Breast epithelium (tissue), 3 donors: ENCODE data around the gene PLAAT5.
"Not testable (repeated sequence)": the region's sequence is repeated elsewhere in the genome, so short reads cannot be mapped to it uniquely, and the experiment has no call there.

Source experiments
- POLR2A ChIP-seq: fragments of 450-650 bp; IDR thresholded peaks from one replicate; pipeline ENCODE4 v1.6.1; 2016; ENCODE audit warnings: antibody characterized with exemption, mild to moderate bottlenecking, moderate library complexity
- POLR2AphosphoS5 ChIP-seq, 3 donors: sonication (generic); formaldehyde crosslinking; IDR thresholded peaks; one replicate each; pipeline ENCODE4 v1.6.1; 2017; ENCODE audit warnings: antibody characterized with exemption in 3 of 3
- TF ChIP-seq, protein P1 (sequence below), 3 donors: fragments of 450-650 bp; IDR thresholded peaks; one replicate each; pipeline ENCODE4 v1.5.1; 2016 to 2017; ENCODE audit warnings: antibody characterized with exemption in 3 of 3, mild to moderate bottlenecking in 3 of 3, moderate library complexity in 3 of 3

DNA sequence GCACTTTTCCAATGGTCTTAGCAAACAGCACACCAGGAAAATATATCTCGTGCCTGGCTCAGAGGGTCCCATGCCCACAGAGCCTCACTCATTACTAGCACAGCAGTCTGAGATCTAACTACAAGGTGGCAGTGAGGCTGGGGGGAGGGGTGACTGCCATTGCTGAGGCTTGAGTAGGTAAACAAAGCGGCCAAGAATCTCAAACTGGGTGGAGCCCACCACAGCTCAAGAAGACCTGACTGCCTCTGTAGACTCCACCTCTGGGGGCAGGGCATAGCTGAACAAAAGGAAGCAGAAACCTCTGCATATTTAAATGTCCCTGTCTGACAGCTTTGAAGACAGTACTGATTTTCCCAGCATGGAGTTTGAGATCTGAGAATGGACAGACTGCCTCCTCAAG is 60.2 kb downstream of the PLAAT5 start:
- TF ChIP-seq, protein P1, sequence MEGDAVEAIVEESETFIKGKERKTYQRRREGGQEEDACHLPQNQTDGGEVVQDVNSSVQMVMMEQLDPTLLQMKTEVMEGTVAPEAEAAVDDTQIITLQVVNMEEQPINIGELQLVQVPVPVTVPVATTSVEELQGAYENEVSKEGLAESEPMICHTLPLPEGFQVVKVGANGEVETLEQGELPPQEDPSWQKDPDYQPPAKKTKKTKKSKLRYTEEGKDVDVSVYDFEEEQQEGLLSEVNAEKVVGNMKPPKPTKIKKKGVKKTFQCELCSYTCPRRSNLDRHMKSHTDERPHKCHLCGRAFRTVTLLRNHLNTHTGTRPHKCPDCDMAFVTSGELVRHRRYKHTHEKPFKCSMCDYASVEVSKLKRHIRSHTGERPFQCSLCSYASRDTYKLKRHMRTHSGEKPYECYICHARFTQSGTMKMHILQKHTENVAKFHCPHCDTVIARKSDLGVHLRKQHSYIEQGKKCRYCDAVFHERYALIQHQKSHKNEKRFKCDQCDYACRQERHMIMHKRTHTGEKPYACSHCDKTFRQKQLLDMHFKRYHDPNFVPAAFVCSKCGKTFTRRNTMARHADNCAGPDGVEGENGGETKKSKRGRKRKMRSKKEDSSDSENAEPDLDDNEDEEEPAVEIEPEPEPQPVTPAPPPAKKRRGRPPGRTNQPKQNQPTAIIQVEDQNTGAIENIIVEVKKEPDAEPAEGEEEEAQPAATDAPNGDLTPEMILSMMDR (IDR thresholded peaks at IDR 0.05), result not testable (repeated sequence)
- TF ChIP-seq POLR2A; POLR2AphosphoS5 (IDR thresholded peaks at IDR 0.05): not testable (repeated sequence)
